Mesendoderm (in vitro differentiated cells): ENCODE results near the gene ECT2L.
A peak's percentile ranks its signal among the peaks of the same experiment; 100 is the strongest.

Experiments
- DNase-seq: peaks from one replicate; pipeline ENCODE4 v3.0.0; 2013
- H2AK5ac ChIP-seq: 2 replicates; pipeline ENCODE4 v1.6.1; 2013; ENCODE audit warnings: low read length, inconsistent platforms
- H2BK120ac ChIP-seq: 2 replicates; pipeline ENCODE4 v1.6.1; 2013; ENCODE audit warnings: low read depth, mild to moderate bottlenecking, low read length, moderate library complexity, mixed read lengths
- H2BK15ac ChIP-seq: replicated peaks from 2 replicates; pipeline ENCODE4 v1.6.1; 2013; ENCODE audit warnings: low read depth, mild to moderate bottlenecking, moderate library complexity
- H2BK5ac ChIP-seq: 2 replicates; pipeline ENCODE4 v1.6.1; 2013; ENCODE audit warnings: low read length, inconsistent platforms
- H3K18ac ChIP-seq: 2 replicates; pipeline ENCODE4 v1.6.1; 2013; ENCODE audit warnings: mild to moderate bottlenecking, low read length, mixed read lengths
- H3K23ac ChIP-seq: one replicate; pipeline ENCODE4 v1.6.1; 2013; ENCODE audit warnings: low read length
- H3K27ac ChIP-seq: 2 replicates; pipeline ENCODE4 v1.5.1; 2013; ENCODE audit warnings: low read depth, mild to moderate bottlenecking, inconsistent platforms, low read length, moderate library complexity
- H3K27me3 ChIP-seq: 2 replicates; pipeline ENCODE4 v1.6.1; 2013; ENCODE audit warnings: low read length, control low read depth, mild to moderate bottlenecking, inconsistent platforms; ENCODE audit not compliant: insufficient read depth, poor library complexity
- H3K36me3 ChIP-seq: 2 replicates; pipeline ENCODE4 v1.6.1; 2013; ENCODE audit warnings: low read length, inconsistent platforms; ENCODE audit not compliant: control insufficient read depth, insufficient read depth
- H3K4ac ChIP-seq: one replicate; pipeline ENCODE4 v1.6.1; 2013; ENCODE audit warnings: low read depth, mild to moderate bottlenecking, low read length, moderate library complexity
- H3K4me1 ChIP-seq: 2 replicates; pipeline ENCODE4 v1.6.1; 2013; ENCODE audit warnings: low read depth, low read length, inconsistent platforms; ENCODE audit not compliant: control insufficient read depth
- H3K4me2 ChIP-seq: 2 replicates; pipeline ENCODE4 v1.6.1; 2013; ENCODE audit warnings: low read length
- H3K4me3 ChIP-seq: 2 replicates; pipeline ENCODE4 v1.5.1; 2013; ENCODE audit warnings: mild to moderate bottlenecking, low read length
- H3K56ac ChIP-seq: one replicate; pipeline ENCODE4 v1.6.1; 2013; ENCODE audit warnings: low read length
- H3K79me1 ChIP-seq: 2 replicates; pipeline ENCODE4 v1.6.1; 2013; ENCODE audit warnings: low read length, inconsistent platforms
- H3K79me2 ChIP-seq: 2 replicates; pipeline ENCODE4 v1.6.1; 2013; ENCODE audit warnings: mild to moderate bottlenecking, low read length; ENCODE audit not compliant: control insufficient read depth, insufficient read depth
- H3K9ac ChIP-seq: 2 replicates; pipeline ENCODE4 v1.6.1; 2013; ENCODE audit warnings: low read length, inconsistent platforms
- H4K5ac ChIP-seq: one replicate; pipeline ENCODE4 v1.6.1; 2013; ENCODE audit warnings: low read length
- H4K8ac ChIP-seq: one replicate; pipeline ENCODE4 v1.6.1; 2013; ENCODE audit warnings: low read depth, mild to moderate bottlenecking, control low read depth, low read length, moderate library complexity
- WGBS: extraction: QIAGEN DNeasy Blood & Tissue Kit; methylation state at CpG from one replicate; pipeline ENCODE4 v1.1.7; 2013; ENCODE audit warnings: low lambda C conversion rate, missing lambda C conversion rate; ENCODE audit not compliant: insufficient coverage; ENCODE audit errors: extremely low coverage; 5-methylcytosine and 5-hydroxymethylcytosine counted together

The ECT2L gene

GRCh38 chr6:138865480-138866109 lies 69.7 kb downstream of the ECT2L start:
- Histone ChIP-seq H3K23ac (no peak overlapping the region), H3K9ac (no peak overlapping the region), H3K79me2 (no peaks in the 10 kb centered on the region), H3K18ac (no peak overlapping the region), H3K36me3 (no peaks in the 10 kb centered on the region), H3K4me2 (no peak overlapping the region), H3K56ac (no peak overlapping the region), H2BK5ac (no peak overlapping the region), H3K27me3 (no peaks in the 10 kb centered on the region), H2BK120ac (no peak overlapping the region), H4K8ac (no peak overlapping the region), H3K79me1 (no peaks in the 10 kb centered on the region), H2AK5ac (no peak overlapping the region), H3K4me1 (no peaks in the 10 kb centered on the region), H2BK15ac (no peak overlapping the region), H3K27ac (no peak overlapping the region), H3K4ac (no peak overlapping the region), H4K5ac (no peak overlapping the region), H3K4me3 (no peak overlapping the region)
- DNase-seq = no peak
- 100% methylated on average over 1 of the region's 6 CpGs for WGBS

GRCh38 chr6:138868181-138868580 lies 72.3 kb downstream of the ECT2L start:
- no peak overlapping the region for H3K27ac ChIP-seq
- H4K5ac ChIP-seq = no peak overlapping the region
- no peaks in the 10 kb centered on the region for H3K36me3 ChIP-seq
- no peak overlapping the region for H2BK15ac ChIP-seq
- H3K56ac ChIP-seq = no peak overlapping the region
- H3K18ac ChIP-seq = no peak overlapping the region
- H3K4me3 ChIP-seq = no peak overlapping the region
- H3K4me2 ChIP-seq = no peak overlapping the region
- H2AK5ac ChIP-seq = no peak overlapping the region
- H3K9ac ChIP-seq = no peak overlapping the region
- no peak overlapping the region for H4K8ac ChIP-seq
- H3K79me2 ChIP-seq = no peaks in the 10 kb centered on the region
- no peak overlapping the region for H2BK5ac ChIP-seq
- H3K4me1 ChIP-seq = no peaks in the 10 kb centered on the region
- no peak for DNase-seq
- no peaks in the 10 kb centered on the region for H3K27me3 ChIP-seq
- H3K79me1 ChIP-seq = no peaks in the 10 kb centered on the region
- no peak overlapping the region for H3K4ac ChIP-seq
- H2BK120ac ChIP-seq = no peak overlapping the region
- no peak overlapping the region for H3K23ac ChIP-seq

GRCh38 chr6:138869398-138869797 lies 73.5 kb downstream of the ECT2L start:
- no peak overlapping the region for H3K4me2 ChIP-seq
- H3K4me1 ChIP-seq = no peaks in the 10 kb centered on the region
- no peak overlapping the region for H4K8ac ChIP-seq
- H3K4ac ChIP-seq = no peak overlapping the region
- no peak overlapping the region for H3K4me3 ChIP-seq
- H4K5ac ChIP-seq = no peak overlapping the region
- H2BK5ac ChIP-seq = no peak overlapping the region
- no peaks in the 10 kb centered on the region for H3K27me3 ChIP-seq
- no peaks in the 10 kb centered on the region for H3K79me1 ChIP-seq
- H2BK15ac ChIP-seq = no peak overlapping the region
- H3K56ac ChIP-seq = no peak overlapping the region
- H3K27ac ChIP-seq = no peak overlapping the region
- DNase-seq = peak; percentile 43
- no peak overlapping the region for H2BK120ac ChIP-seq
- H3K9ac ChIP-seq = no peak overlapping the region
- H3K18ac ChIP-seq = no peak overlapping the region
- no peak overlapping the region for H2AK5ac ChIP-seq
- H3K79me2 ChIP-seq = no peaks in the 10 kb centered on the region
- WGBS = no CpG with 5 or more reads among the region's 4 CpGs
- no peak overlapping the region for H3K23ac ChIP-seq
- no peaks in the 10 kb centered on the region for H3K36me3 ChIP-seq

- Histone ChIP-seq H3K4ac (no peak overlapping the region), H2BK15ac (no peak overlapping the region), H3K36me3 (no peaks in the 10 kb centered on the region), H4K5ac (no peak overlapping the region), H3K79me1 (no peaks in the 10 kb centered on the region), H3K18ac (no peak overlapping the region), H4K8ac (no peak overlapping the region), H3K56ac (no peak overlapping the region), H3K4me1 (no peaks in the 10 kb centered on the region), H3K27ac (no peak overlapping the region), H3K4me2 (no peak overlapping the region), H3K79me2 (no peaks in the 10 kb centered on the region), H3K9ac (no peak overlapping the region), H3K27me3 (no peaks in the 10 kb centered on the region), H3K4me3 (no peak overlapping the region), H2BK120ac (no peak overlapping the region), H3K23ac (no peak overlapping the region), H2AK5ac (no peak overlapping the region), H2BK5ac (no peak overlapping the region)
- no peak for DNase-seq
- no CpG with 5 or more reads among the region's 8 CpGs for WGBS
These were observed 77.3 kb downstream of the ECT2L start for GRCh38 chr6:138873191-138873590.

- no peak overlapping the region for H4K5ac ChIP-seq
- H3K79me2 ChIP-seq = no peaks in the 10 kb centered on the region
- H2BK15ac ChIP-seq = no peak overlapping the region
- H2BK120ac ChIP-seq = no peak overlapping the region
- H2BK5ac ChIP-seq = no peak overlapping the region
- no peak overlapping the region for H3K4me3 ChIP-seq
- H2AK5ac ChIP-seq = no peak overlapping the region
- no peak overlapping the region for H3K4me2 ChIP-seq
- no peaks in the 10 kb centered on the region for H3K4me1 ChIP-seq
- no peak overlapping the region for H3K4ac ChIP-seq
- H3K18ac ChIP-seq = no peak overlapping the region
- no peak overlapping the region for H3K9ac ChIP-seq
- no peak overlapping the region for H3K27ac ChIP-seq
- no peaks in the 10 kb centered on the region for H3K36me3 ChIP-seq
- no peak overlapping the region for H3K23ac ChIP-seq
- no CpG with 5 or more reads among the region's 7 CpGs for WGBS
- no peaks in the 10 kb centered on the region for H3K27me3 ChIP-seq
- H3K79me1 ChIP-seq = no peaks in the 10 kb centered on the region
- no peak overlapping the region for H4K8ac ChIP-seq
- H3K56ac ChIP-seq = no peak overlapping the region
- no peak for DNase-seq
These were observed 86.6 kb downstream of the ECT2L start for GRCh38 chr6:138882369-138883017.
